Ureter (tissue), 1 donor: ENCODE data around the gene BAK1. TPM values are rescaled to one million over a fixed set of nuclear protein-coding genes. Genes with fewer than 3 reads are reported as not detected.
"Not testable (repeated sequence)": the region's sequence is repeated elsewhere in the genome, so short reads cannot be mapped to it uniquely, and the experiment has no call there.

Source experiments
- DNase-seq: peaks from one replicate; pipeline ENCODE4 v3.0.0-alpha.2; 2020; ENCODE audit warnings: low spot score
- total RNA-seq: library from RNA; stranded (reverse); gene quantifications from one replicate; pipeline ENCODE4 v1.2.4, GENCODE V29; 2023
- donor health status: DM: yes; HTN: yes; CAD: no.

BAK1 gene
- total RNA-seq, 1 donor from 2014 or later = 27.9 TPM

DNA sequence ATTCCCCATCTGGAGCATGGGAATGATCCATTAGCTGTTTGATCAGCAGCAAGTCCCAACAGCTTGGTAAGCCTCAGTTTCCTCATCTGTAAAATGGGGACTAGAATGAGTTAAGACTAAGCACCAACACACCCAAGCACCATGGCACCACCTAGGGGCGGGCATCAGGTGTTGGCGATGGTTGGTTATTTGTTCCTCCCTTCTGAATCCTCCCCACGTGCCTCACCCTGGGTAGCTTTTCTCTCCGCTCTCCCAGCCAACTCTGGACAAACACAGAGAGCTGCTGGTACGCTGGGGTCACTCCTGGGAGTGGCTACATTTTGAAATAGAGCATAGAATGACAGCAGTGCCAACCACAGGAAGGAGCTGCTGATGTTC lies 27.7 kb upstream of the BAK1 start:
- no peak for DNase-seq

DNA sequence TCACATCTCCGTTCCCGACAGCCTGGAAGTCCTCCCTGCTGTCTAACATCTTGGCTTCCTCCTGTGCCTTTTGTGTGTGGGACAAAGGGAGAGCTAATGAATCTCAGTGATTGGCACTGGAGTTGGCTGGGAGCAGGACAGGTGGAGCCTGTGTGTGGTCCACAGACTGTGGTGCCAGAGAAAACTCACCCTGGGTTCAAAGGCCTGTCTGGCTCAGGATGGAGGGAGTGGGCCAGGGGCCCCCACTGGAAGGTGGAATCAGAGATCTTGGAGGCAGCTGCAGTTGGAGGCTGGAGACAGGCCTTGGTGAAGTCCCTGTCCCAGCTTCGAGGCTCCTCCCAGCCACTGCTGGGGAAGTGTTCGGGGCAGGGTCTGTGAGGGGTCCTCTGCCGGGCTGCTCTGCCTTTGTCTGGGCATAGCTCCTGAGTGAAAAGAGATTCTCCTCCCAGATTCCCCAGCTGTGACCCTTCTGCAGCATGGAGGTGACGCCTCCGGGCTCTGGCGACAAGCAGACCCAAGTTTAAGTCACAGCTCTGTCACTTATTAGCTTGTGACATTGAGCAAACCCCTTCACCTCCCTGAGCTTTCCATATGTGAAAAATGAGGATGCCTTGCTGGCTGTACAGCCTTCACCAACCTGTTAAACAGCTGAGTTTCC lies 27.2 kb upstream of the BAK1 start:
- no peak for DNase-seq

DNA sequence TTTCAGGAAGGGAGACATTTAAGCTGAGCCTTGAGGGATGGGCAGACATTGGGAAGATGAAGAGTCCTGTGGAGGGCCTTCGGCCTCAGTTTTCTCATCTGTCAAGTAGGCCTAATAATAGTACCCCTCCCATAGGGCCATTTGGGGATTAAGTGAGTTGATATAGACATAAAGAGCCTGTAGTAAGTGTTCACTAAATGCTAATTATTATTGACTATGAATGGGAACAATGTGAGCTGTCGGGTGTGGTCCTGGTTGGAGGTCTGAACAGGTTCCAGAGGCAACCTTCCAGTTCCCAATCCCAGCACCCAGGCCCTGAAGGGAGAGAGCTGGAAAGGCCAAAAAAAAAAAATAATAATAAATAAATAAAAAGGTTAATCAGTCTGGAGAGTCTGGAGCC lies 26.6 kb upstream of the BAK1 start:
- no peak for DNase-seq

DNA sequence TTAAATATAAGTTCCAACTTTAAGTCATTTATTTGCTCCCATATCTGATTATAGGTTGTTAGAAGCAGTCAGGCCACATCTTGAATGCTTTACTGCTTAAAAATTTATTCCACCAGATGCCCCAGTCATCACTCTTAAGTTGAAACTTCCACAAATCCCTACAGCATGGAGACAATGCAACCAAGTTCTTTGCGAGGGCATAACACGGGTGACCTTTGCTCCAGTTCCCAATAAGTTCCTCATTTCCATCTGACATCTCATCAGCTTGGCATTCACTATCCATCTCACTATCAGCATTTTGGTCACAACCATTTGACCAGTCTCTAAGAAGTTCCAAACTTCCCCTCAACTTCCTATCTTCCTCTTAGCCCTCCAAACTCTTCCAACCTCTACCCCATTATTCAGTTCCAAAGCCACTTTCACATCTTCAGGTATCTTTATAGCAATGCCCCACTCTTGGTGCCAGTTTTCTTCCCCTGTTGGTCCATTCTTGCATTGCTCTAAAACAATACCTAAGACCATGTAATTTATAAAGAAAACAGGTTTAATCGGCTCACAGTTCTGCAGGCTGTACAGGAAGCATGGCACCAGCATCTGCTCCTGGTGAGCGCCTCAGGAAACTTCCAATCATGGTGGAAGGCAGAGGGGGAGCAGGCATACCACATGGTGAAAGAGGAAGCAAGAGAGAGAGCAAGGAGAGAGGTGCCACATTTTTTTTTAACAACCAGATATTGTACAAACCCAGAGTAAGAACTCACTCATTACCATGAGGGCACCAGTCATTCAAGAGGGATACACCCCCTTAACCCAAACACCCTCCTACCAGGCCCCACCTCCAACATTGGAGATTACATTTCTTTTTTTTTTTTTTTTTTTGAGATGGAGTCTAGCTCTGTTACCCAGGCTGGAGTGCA lies 25.1 kb upstream of the BAK1 start:
- DNase-seq = no peak

DNA sequence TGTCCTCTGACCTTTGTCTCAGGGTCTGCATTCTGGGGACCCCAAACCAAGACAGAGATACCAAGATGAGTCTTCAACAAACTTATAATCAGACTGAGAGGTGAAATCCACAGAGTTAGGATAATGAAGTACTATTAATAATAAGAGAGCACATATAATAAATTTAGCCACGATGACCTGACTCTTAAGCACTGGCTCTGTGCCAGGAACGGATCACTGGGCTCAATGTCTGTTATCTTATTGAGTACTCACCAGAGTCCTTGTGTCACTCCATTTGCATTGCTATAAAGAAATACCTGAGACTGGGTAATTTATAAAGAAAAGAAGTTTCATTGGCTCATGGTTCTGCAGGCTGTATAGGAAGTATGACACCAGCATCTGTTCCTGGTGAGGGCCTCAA lies 22.1 kb upstream of the BAK1 start:
- DNase-seq = no peak

DNA sequence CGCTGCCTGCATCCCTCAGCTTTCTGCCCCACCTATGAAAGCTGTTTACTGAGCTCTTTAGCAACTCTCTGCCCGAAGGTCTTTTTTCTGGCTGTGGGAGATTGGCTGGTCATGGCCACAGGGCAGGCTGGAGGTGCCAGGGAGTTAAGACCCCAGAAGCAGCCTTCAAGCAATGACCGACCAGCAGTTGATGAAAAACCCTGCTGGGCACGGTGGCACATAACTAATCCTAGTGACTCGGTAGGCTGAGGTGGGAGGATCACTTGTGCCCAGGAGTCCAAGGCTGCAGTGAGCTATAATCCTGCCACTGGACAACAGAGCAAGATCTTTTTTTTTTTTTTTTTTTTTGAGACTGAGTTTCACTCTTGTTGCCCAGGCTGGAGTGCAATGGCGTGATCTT lies 20.7 kb upstream of the BAK1 start:
- DNase-seq = no peak

DNA sequence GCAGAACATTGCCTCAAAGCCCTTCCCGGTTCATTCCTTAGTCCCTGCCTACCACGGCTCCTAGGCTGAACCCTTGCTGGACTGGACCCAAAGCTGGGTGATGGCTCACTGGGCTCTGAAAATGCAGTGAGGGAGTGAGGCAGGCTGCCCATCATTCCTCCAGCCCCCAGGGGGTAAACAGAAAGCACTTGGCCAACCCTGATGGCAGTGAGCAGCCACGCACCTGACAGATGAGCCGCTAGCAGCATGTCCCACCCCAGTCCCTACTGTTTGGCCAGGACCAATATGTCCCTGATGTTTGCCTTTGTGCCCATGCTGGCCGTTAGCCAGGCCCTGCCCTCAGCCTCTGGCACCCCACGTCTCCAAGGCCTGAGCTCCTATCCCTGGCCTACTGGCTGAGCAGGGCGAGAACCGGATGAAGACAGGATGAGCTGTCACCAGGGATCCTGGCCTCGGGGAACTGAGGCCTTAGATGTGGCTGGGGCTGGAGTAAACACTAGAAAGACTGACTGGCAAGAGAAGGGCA lies 19.4 kb upstream of the BAK1 start:
- DNase-seq = no peak

DNA sequence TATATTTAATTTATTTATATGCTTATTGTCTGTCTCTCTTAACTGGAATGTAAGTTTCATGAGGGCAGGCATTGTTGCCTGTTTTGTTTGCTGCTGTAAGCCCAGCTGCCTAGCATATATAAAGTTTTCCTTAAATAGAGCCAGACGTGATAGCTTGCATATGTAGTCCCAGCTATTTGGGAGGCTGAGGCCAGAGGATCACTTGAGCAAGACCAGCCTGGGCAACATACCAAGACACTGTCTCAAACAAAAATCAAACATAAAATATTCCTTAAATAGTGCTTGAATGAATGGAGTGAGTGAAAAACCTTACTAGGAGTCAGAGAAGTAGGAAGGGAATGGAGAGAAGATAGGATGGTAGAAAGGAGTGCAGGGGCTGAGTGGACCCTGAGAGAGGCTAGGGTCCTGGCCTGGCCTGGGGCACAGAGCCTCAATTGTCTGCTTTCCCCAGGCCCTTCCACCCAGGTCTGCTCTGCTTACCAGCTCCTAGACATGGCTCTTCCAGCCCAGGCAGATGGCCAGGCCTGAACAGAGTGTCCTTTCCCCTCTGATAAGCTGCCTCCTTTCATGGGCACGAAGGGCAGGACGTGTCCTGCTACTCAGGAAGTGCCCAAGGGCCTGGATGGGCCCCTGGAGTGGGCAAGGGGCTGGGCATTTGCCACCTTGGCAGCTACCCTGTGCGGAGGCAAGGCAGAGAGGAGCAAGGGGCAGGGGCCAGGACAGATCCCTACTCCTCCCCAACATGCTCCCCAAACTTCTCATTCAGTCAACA lies 17.7 kb upstream of the BAK1 start:
- no peak for DNase-seq

DNA sequence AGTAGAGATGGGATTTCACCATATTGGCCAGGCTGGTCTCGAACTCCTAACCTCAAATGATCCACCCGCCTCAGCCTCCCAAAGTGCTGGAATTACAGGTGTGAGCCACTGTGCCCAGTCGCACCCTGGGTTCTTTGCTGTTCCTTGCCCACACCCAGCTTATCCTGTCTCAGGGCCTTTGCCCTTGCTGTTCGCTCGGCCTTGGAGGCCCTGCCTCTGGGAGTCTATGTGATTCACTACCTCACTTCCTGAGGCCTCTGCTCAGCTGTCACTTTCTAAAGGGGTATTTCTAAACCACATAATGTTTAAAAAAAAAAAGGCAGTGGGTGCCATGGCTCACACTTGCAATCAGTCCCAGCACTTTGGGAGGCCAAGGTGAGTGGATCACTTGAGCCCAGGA lies 16.8 kb upstream of the BAK1 start:
- DNase-seq = not testable (repeated sequence)

DNA sequence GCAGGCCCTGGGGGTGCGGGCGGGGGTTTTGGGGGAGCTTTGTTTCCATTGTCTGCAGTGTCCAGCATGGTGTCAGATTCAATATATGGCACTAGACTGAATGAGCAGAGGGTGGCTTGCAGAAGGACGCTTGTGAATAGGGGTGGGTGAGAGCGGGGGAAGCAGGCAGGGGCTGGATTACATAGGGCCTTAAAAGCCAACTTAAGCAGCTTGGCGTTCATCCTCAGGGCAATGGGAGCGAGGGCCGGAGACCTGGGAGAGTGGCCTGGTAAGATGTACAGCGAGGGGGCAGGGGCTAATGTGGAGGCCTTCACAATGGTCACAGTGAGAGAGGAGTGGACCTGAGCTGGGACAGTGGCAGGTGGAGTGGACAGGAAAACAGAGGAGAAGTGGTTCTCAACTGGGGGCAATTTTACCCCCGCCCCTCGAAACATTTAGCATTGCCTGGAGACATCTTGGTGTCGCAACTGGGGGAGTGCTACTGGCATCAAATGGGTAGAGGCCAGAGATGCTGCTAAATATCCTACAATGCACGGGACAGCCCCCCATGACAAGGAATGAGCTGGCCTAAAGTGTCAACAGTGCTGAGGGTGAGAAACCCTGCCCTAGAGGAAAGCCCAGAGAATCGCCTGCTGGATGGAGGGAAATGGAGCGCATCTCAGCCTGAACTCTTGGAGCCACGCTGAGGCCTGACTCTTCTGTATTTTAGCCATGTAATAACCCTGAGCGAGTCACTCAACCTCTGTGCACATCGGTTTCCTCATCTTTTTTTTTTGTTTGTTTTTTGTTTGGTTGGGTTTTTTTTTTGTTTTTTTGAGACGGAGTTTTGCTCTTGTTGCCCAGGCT lies 15.1 kb upstream of the BAK1 start:
- DNase-seq = no peak

DNA sequence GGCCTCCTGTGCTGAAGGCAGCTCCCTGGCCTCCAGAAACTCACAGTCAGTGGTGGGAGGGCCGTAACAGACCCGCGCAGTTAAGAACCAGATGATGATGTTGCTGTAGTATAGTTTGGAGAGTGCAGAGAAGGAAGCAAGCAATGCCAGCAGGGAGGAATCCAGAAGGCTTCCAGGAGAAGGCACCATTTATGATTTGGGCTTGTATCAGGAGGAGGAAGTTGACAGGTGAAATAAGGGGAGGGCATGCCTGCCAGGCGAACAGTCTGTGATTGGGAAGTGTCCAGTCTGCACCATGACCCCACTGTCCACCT lies 13.3 kb upstream of the BAK1 start:
- DNase-seq = no peak

DNA sequence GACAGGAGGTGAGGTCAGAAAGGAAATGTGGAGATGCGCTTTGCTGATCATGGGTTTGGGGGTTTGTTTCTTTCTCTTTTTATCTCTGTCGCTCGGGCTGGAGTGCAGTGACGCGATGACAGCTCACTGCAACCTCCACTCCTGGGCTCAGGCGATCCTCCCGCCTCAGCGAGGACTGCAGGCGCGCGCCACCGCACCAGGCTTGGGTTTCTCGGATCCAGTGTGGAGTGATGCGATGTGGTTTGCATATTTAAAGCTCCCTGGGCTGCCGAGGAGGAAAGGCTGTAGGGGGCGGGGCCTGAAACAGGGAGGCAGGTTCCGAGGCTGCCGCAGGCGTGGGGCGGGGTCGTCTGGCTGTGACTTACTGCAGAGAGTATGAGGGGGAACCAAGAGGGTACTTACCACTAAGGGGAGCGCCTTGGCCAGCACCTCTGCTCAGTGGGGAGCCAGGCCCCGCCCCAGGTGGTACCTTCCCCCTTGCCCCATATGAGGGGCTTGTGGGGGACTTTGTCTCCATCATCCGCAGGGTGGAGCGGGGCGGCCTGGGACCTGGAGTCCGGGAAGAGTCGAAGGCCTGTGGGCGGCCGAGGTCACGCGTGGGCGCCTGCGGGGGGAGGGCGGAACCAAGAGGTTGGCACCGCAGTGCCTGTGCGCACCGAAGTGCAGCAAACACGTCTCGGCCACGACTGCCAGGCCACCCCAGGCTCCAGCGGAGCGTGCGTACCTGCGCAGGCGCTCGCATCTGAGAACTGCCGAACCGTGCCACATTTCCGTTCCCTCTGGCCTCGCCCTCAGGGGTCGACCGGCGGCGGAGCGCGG lies 12.7 kb upstream of the BAK1 start:
- peak; percentile 71 for DNase-seq

DNA sequence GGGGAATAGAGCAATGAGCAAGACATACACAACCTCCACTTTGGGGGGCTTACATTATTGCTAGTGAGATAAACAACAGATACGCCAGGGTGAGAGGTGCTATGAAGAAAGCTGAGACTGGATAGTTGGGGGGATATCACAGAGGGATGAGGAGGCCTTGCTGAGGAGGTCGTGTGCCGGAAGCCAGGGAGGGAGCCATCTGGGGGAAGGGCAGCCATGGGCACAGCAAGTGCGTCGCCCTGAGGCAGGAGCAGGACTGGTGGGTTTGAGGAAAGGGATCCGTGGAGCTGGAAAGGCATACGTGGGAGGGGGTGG lies 12.2 kb upstream of the BAK1 start:
- no peak for DNase-seq

DNA sequence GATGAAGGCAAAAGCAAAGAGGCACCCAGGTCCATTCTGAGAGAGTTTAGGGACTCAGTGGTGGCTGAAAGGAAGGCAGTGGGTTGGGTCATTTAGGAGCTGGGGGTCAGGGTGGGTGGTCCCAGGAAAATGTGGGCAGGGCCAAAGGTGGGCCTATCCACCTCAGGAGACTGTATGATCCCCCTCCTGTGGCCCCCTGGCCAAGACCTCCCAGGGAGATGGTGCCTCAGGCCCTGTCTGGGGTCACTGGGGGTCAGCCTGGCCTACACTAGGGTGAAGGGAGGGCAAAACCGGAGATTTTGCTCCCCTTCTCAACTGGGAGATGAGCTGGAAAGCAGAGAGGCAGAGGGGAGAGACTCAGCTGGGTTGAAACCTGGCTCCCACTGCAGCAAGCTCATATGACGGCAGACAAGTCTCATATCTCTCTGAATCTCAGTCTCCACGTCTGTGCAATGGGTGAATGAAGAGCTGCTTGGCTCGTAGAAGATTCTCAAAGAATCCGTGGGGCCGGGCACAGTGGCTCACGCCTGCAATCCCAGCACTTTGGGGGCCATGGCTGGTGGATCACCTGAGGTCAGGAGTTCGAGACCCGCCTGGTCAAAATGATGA lies 11.5 kb upstream of the BAK1 start:
- DNase-seq = no peak

DNA sequence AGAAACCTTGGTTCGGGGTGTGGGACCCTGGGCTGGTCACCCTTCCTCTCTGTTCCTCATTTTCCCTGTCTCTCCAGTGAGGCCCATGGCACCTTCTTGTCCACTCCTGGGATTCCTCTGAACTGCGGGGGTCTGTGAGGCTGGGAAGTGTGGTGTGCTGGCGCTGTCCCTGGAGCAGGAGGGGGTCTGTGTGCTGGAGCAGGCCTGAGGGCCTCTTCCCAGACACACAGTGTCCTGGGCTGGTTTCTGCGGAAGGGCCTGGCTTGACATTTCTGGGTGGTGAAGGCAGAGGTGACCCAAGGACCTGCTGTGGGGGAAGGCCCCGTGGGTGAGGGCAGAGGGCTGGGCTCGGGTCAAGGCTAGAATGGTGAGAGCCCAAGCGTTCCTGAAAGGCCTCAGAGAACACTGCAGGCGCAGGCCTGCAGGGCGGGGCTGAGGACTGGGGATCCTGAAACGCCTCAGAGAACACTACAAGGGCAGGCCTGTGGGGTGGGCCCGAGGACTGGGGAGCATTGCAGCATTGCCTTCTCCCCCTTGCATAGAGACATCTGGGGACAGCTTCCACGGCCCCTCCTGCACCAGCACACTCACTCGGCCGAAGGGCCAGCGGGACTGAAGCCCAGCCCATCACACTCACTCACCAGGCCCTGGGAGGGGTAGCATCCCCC lies 10.6 kb upstream of the BAK1 start:
- DNase-seq = no peak

DNA sequence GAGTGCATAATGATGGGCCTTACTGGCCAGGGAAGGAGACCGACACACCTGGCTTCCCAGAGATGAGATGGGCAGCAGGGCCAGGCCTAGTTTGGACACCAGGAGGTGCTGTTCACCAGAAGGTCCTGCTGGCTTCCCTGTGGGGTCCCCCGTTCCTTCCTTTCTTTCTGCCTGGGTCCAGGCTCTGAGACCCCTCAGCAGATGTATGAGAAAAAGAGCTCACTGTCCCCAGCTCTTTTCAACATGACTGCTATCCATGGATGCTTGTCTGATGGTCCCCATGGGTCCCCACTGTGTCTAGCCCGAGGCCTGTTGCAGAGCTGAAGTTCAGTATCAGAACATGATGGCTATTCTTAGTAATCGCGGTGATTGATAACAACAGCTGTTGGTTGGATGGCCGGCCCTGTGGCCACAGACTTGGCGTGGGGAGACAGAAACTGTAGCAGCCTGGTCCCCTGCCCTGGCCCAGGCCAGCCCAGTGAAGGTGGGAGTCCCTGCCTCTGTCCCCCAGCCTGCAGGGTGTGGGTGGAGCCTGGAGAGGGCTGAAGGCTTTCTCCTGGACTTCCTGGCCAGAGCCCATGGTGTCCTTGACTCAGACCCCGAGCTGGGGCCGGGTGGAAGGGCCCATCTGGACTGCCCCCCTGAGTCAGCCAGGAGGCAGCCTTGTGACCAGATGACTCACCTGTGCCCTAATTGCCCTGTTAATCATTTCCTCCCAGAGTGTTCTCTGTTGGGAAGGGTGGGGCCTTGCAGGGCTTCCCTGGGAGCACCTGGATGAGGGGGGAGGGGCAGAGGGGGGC lies 9.9 kb upstream of the BAK1 start:
- DNase-seq = peak; percentile 82

DNA sequence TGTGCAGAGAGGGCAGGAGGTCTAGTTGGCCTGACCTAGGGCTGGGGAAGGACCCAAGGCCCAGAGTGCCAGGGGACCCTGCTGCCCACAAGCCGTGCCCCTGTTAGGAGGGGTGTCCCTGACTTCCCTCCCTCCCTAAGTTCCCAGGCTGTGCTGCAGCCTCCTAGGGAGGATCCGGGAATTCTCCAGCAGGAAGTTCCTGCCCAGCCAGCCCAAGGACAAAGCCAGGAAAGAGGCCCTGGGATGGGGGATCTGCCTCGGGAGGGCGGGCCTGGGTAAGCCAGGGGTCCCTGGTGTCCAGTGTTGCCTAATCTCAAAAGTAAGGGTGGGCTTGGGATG lies 9.3 kb upstream of the BAK1 start:
- no peak for DNase-seq

DNA sequence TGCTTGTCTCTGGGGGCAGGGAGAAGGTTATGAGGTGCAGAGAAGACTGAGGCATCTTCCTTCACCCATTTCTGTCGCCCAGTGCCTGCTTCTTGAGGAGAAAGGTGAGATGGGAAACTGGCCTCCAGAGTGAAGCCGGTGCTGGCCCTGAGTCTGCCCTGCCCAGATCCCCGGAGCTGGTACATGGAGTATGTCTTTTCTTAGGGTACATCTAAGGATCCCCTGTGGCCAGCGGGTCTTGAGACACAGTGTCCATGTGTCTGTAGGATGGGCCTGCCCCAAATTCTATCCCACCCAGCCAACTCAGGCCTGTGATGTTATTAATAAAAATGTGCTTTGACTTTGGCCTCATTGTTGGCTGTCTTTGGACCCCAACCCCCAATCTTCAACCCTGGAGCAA lies 8.8 kb upstream of the BAK1 start:
- no peak for DNase-seq

DNA sequence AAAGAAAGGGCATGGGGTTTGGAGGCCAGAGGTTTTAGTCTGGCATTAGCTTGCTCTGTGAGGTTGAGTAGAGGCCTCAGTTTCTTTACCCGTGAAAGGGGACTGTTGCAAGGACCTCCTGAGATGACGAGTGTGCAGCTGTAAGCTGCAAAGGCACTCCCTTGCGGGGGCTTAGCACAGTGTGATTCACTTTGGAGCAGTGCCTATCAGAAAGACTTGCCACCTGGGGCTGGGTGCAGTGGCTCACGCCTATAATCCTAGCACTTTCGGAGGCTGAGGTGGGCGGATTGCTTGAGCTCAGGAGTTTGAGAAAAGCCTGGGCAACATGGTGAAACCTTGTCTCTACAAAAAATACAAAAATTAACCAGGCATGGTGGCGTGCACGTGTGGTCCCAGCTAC lies 7.5 kb upstream of the BAK1 start:
- no peak for DNase-seq
